Measurements from ENCODE around the gene SLC24A3.

The SLC24A3 gene

DNA sequence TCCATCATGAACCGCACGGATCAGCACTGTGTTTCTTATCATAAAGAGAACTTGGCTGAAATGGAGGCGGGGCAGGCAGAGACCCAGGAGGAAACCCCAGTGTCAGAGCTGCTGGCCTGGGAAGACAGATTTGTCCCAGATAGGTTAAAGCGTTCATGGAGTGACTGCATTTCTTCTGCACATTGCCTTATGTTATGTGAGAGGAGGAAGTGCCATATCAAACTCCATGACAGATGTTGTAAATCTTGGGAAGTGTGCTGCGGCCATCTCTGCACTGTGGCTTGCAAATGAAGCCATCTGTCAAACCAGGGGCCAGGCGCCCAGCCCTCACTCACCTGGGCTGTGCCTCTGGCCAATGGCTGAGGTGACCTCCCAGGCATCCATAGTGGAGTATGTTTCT, 163.0 kb downstream of the SLC24A3 start:
- TF ChIP-seq, protein P1, sequence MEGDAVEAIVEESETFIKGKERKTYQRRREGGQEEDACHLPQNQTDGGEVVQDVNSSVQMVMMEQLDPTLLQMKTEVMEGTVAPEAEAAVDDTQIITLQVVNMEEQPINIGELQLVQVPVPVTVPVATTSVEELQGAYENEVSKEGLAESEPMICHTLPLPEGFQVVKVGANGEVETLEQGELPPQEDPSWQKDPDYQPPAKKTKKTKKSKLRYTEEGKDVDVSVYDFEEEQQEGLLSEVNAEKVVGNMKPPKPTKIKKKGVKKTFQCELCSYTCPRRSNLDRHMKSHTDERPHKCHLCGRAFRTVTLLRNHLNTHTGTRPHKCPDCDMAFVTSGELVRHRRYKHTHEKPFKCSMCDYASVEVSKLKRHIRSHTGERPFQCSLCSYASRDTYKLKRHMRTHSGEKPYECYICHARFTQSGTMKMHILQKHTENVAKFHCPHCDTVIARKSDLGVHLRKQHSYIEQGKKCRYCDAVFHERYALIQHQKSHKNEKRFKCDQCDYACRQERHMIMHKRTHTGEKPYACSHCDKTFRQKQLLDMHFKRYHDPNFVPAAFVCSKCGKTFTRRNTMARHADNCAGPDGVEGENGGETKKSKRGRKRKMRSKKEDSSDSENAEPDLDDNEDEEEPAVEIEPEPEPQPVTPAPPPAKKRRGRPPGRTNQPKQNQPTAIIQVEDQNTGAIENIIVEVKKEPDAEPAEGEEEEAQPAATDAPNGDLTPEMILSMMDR (IDR thresholded peaks at IDR 0.05; ENCODE audit: low read length, missing control alignments): no peak
- DNase-seq (ENCODE audit: low read depth): no peak
- H3K4me3 ChIP-seq (replicated peaks; ENCODE audit: low read depth, low read length): no peak overlapping the region

DNA sequence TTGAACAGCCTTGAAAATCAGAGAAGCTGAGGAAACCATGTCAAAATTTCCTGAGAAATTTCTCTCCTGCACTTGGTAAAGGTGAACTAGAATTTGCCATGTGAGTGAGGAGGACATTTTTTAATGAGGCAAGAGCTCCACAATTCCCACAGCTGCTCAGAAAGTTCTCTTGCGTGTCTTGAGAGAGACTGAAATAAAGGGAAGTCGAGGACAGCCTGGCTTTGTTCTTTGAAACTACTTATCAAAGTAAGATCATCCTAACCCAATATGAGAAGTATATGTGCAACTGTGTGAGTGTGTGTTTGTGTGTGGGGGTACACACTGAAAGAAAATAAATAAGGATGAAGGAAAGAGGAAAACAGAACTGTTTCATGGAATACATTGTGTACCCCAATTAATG, 163.4 kb downstream of the SLC24A3 start:
- no peak for DNase-seq (ENCODE audit: low read depth)

DNA sequence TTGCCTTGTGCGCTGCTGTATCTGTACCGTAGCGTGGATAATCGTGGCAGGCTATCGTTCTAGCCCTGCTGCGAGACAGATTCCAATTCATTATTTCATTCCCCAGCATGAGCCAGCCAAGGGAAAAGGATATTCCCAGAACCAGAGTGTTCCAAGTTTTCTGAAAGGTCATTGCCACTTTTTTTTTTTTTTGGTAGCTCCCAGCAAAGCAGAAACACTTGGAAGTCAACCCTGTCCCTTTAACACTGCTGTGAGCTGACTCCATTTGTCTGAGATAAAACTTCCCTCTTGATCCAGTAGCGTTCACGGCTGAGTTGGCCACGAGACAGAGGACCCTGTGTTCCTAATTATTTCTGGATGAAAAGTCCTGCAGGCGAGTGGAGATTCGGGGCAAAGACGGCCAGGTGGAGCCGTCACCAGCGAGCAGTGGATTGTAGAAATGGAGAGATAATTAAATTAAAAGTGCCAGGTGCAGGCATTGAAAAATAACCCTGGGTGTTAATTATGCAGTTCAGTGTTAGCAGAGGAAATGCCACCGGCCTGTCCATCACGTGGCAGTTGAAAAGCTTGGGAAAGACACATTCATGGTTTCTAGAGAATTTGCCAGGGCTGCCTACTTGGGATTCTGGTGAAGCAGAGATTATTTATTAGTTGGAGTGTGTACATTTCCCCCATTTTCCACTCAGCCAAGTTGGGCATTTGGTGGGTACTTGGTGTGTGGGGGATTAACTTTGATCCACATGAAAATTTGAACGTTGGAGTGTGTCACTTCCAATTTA, 164.2 kb downstream of the SLC24A3 start:
- no peak overlapping the region for H3K4me3 ChIP-seq (replicated peaks; ENCODE audit: low read depth, low read length)
- DNase-seq (ENCODE audit: low read depth): no peak
- TF ChIP-seq, protein P1 (IDR thresholded peaks at IDR 0.05; ENCODE audit: low read length, missing control alignments): no peak

More for the DNA sequence above, 163.4 kb downstream of the SLC24A3 start:
- TF ChIP-seq, protein P1 (IDR thresholded peaks at IDR 0.05; ENCODE audit: low read length, missing control alignments): no peak
- H3K4me3 ChIP-seq (replicated peaks; ENCODE audit: low read depth, low read length): no peak overlapping the region

DNA sequence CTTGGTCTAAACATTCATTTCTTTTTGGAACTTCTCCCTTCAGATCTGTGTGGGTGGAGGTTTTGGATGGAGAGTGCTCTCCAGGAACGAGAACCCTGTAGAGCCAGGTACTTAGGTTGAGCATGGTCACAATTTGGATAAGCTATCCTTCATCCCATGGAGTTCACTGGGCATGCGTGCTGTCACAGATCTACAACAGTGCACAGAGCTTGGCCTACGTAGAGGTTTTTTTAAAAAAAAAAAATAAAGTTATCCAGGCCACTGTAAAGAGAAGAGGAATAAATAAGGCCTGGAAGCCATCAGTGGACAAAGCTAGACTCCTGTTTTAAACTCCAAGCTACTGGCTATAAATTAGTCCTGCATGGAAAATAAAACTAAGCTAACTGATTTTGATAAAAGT, 165.6 kb downstream of the SLC24A3 start:
- no peak for DNase-seq (ENCODE audit: low read depth)
- TF ChIP-seq, protein P1 (IDR thresholded peaks at IDR 0.05; ENCODE audit: low read length, missing control alignments): no peak
- H3K4me3 ChIP-seq (replicated peaks; ENCODE audit: low read depth, low read length): no peak overlapping the region

DNA sequence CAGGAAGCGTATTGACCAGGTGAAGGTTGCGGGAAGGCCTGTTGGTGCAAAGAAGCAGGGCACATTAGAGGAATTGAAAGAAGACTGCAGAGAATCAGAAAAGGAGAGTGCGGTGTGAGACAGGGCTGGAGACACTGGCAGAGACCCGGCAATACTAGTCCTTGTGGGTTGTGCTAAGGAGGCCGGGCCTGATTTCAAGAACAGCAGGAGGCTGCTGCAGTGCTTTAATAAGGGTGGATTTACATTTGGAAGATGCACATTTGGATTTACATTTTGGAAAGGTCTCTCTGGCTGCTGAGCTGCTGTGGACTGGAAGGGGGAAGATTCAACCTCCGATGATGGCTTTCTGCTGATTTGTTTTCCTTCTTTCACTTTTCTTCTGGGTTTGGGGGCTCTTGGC, 167.8 kb downstream of the SLC24A3 start:
- TF ChIP-seq, protein P1 (IDR thresholded peaks at IDR 0.05; ENCODE audit: low read length, missing control alignments): no peak
- no peak for DNase-seq (ENCODE audit: low read depth)
- H3K4me3 ChIP-seq (replicated peaks; ENCODE audit: low read depth, low read length): no peak overlapping the region

DNA sequence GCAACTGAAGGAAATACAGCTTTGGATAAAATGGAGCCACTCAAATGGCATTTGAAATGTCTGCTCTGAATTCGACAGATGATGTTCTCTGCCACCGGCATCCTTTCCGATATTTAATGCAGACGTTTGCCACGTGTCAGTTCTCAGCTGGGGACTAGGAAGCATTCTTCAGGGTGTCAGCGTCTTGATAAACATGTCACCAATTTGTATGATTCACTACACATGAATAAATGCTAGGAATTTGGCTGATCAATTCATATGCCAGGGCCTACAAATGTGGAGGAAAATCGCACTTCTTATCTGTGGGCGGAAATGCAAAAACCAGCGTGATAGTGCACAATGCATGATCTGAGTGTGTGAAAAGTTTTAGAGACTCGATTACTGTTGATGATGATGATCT, 169.5 kb downstream of the SLC24A3 start:
- TF ChIP-seq, protein P1 (IDR thresholded peaks at IDR 0.05; ENCODE audit: low read length, missing control alignments): no peak
- no peak for DNase-seq (ENCODE audit: low read depth)
- no peak overlapping the region for H3K4me3 ChIP-seq (replicated peaks; ENCODE audit: low read depth, low read length)

All from fibroblast of pulmonary artery (primary cell).